GM21367 (cell line): Measurements from ENCODE around the gene MKRN1.
"Not testable (repeated sequence)": the region's sequence is repeated elsewhere in the genome, so short reads cannot be mapped to it uniquely, and the experiment has no call there.

ENCODE experiments used
- ATAC-seq: cut with Tn5 transposase; IDR thresholded peaks from one replicate; pipeline ENCODE4 v1.9.1; 2021; ENCODE audit not compliant: unreplicated experiment

Gene MKRN1

GRCh38 chr7:140440593-140440992, 38.7 kb downstream of the MKRN1 start:
- ATAC-seq = no peak

GRCh38 chr7:140439359-140439758, 39.9 kb downstream of the MKRN1 start:
- no peak for ATAC-seq

- no peak for ATAC-seq
These were observed 43.9 kb downstream of the MKRN1 start for GRCh38 chr7:140435252-140435895.

DNA sequence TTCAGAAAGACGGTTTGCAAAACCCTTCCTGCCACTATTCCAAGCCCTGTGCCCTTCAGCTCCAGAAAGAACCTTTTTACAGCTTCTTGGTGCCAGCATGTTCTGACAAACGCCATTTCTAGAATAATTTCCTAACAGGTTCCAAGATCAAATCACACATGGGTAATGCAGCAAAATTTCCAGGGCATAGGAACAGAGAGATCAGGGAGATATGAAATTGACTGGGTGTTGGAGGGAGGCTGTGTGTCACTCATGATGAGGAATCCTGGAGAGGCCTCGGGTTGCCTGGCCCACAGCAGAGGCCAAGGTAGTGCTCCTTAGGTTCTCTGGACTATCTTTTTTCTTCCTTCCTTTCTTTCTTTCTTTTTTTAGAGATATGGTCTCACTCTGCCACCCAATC, 45.9 kb downstream of the MKRN1 start:
- no peak for ATAC-seq

DNA sequence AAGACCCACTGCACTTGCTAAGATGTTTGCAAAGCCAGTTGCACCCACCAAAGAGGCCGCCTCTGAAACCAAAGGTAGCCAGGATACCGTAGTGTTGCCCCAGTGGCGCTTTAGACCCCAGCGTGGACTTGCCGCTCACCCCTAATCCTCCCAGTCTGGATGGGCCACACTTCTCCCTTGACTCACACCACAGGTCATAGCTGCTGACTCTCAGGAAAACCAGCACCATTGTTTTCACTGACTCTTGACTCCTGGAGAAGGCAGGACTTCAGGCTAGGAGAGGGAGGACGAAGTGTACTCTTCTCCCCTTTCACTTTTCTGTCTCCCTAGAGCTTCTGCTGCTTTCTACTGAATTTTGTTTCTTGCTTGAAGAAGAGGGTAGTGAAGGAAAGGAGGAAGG, 53.2 kb downstream of the MKRN1 start:
- ATAC-seq = no peak

DNA sequence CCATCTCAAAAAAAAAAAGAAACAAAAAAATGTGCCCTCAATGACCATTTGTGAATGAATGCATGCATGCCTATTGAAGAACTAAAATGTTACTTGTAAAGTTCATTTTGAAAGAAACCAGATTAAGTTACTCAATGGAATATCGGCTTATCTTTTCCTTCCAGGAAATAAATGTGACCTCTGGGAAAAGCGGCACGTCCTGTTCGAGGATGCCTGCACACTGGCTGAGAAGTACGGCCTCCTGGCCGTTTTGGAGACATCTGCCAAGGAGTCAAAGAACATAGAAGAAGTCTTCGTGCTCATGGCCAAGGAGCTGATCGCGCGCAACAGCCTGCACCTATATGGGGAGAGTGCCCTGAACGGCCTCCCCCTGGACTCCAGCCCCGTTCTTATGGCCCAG, 53.6 kb downstream of the MKRN1 start:
- no peak for ATAC-seq

- ATAC-seq = no peak
These were observed 55.8 kb downstream of the MKRN1 start for GRCh38 chr7:140423501-140423900.

GRCh38 chr7:140421521-140421920, 57.8 kb downstream of the MKRN1 start:
- ATAC-seq = no peak

DNA sequence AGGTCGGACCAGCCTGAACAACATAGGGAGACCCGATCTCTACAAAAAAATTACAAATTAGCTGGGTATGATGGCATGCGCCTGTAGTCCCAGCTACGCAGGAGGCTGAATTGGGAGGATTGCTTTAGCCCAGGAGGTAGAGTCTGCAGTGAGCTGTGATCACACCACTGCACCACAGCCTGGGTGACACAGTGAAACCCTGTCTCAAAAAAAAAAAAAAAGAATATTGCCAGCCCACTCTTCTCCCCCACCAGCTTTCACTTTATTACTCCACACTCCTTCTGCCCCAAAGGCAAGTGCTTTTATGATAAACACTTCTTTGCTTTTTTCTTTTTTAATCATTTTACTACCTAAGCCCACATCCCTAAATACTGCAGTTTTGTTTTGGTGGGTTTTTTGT, 60.7 kb downstream of the MKRN1 start:
- ATAC-seq = no peak

DNA sequence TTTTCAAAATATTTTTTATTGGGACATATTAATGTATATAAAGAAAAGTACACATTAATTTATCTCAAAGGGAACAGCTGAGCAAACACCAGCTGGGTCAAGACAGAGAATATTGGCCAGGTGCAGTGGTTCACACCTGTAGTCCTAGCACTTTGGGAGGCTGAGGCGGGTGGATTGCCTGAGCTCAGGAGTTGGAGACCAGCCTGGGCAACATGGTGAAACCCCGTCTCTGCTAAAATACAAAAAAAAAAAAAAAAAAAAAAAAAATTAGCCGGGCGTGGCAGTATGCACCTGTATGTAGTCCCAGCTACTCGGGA, 61.2 kb downstream of the MKRN1 start:
- not testable (repeated sequence) for ATAC-seq

- ATAC-seq = no peak
These were observed 61.7 kb downstream of the MKRN1 start for GRCh38 chr7:140417456-140418155.

DNA sequence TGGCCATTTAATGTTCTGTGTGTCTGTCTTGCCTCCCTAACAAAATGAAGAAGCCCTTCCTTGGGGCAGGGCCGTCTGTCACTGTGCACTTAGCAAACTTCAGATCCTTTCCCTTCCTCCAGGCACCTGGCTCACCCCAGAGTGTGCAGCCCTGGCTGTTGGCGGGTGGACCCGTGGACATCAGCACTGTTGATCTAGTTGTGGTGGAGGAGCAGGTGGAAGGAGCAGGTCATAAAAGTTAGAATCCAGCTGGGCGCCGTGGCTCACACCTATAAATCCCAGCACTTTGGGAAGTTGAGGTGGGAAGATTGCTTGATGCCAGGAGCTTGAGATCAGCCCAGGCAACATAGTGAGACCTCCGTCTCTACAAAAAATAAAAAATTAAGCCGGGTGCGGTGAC, 62.7 kb downstream of the MKRN1 start:
- ATAC-seq = no peak

DNA sequence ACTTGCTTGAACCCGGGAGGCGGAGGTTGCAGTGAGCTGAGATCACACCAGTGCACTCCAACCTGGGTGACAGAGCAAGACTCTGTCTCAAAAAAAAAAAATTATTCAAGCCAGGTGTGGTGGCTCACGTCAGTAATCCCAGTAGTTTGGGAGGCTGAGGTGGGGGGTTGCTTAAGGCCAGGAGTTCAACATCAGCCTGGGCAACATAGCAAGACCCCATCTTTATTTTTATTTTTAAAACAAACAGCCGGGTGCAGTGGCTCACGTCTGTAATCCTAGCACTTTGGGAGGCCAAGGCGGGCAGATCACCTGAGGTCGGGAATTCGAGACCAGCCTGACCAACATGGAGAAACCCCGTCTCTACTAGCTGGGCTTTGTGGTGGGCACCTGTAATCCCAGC, 63.5 kb downstream of the MKRN1 start:
- not testable (repeated sequence) for ATAC-seq

DNA sequence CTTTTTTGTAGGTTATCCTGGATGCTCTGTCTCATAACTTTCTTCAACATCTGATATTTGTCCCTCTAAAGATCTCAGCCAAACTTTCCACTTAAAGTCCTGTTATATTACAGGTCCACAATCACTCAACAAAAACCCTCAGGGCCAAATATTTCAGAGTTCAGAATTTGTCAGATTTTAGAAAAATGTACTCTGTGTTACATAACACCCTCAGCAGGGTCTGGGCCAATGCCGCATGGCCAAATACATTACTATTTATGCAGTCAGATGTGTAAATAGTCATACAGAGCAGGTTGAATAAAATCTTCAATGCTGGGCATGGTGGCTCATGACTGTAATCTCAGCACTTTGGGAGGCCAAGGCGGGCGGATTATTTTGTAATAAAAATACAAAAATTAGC, 63.9 kb downstream of the MKRN1 start:
- ATAC-seq = no peak

DNA sequence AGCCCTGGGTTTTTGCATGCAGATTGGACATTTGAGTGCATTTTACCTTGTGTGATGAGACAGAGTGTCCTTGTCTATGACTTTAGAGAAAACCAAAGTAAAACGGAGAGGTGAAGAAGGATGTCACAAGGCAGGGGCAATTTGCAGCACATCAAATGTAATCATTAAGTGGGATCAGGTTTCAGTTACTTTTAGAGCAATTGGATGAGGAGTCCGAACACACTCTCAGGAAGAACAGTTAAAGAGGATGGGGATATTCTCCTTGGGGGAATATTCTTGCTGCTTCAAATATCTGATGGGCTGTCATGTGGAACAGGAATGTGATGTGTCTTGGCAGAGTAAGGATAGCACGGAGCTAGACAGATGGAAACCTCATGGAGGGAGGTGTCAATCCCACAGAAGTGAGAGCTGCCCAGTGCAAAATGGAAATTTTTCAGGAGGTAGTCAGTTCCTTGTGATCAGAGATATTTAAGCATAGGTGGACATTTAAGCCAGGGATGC, 74.7 kb downstream of the MKRN1 start:
- no peak for ATAC-seq

DNA sequence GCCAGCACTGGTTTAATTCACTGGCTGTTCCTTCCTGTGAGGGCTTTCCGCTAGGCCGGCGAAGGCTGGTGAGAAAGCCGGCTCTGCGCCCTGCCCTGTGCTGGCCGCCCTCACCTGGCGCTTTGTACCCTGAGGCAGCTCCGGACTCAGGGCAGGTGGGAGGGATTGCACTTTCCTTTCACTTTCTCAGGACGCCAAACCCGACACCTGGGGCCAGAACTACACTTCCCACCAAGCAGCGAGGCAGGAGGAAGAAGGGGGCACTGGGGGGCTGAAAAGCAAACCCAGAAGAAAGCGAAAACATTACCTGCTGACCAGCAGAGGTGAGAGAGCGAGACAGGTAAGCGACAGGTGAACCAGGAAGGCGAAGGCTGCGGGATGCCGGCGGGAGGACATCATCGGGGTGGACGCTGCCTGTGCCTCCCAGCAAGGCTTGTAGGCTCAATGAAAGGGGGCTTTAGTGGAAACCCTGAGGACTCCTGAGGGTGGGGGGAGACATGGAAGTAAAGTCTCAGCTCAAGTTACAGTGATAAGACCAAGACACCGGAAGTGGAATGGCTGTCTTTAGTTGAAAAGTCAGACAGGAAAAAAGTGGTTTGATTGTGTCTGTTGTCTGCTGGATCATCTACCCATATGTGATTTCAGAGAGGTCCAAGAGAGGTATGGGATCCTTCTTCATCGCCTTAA, 75.3 kb downstream of the MKRN1 start, which contains the start of gene RAB19:
TSS of gene RAB19 (plus strand) at position 181 of the 687 bp plus-strand sequence. CDS start 3,589 bp downstream, outside the sequence.
- ATAC-seq = no peak
